Tibial nerve (tissue), 4 donors: ENCODE results near the gene ZFPL1.

ENCODE experiments used
- CTCF ChIP-seq, 5 experiments: fragments of 200-600 bp in 3 of 5; fragments of 450-650 bp in 2 of 5; sonication (generic) in 3 of 5; IDR thresholded peaks; one replicate each; pipeline ENCODE4 v1.5.1; 2016 to 2019; ENCODE audit warnings: antibody characterized with exemption in 5 of 5, mild to moderate bottlenecking in 3 of 5, moderate library complexity in 2 of 5
- EP300 ChIP-seq, 2 donors: sonication (generic); formaldehyde crosslinking; IDR thresholded peaks; one replicate each; pipeline ENCODE4 v1.6.1; 2017; ENCODE audit warnings: antibody characterized with exemption in 2 of 2, mild to moderate bottlenecking in 1 of 2
- POLR2A ChIP-seq, 2 donors: fragments of 450-650 bp; IDR thresholded peaks; one replicate each; pipeline ENCODE4 v1.6.1; 2017; ENCODE audit warnings: antibody characterized with exemption in 2 of 2, mild to moderate bottlenecking in 2 of 2, moderate library complexity in 2 of 2

GRCh38 chr11:65109231-65110198 lies 25.5 kb downstream of the ZFPL1 start:
- TF ChIP-seq CTCF (IDR thresholded peaks at IDR 0.05), result no peak
- no peak for TF ChIP-seq EP300 (IDR thresholded peaks at IDR 0.05)
- TF ChIP-seq POLR2A (IDR thresholded peaks at IDR 0.05), result no peak
